Transverse colon (tissue), 4 donors: Measurements from ENCODE around the gene SLC24A4. TPM values are rescaled to one million over a fixed set of nuclear protein-coding genes. Genes with fewer than 3 reads are reported as not detected.

Experiments used
- DNase-seq: peaks from one replicate; pipeline ENCODE4 v3.0.0-alpha.2; 2019
- H3K27ac ChIP-seq, 4 donors: fragments of 200-600 bp; sonication (generic); 2 replicates each; pipeline ENCODE4 v1.5.1; 2016 to 2018; ENCODE audit warnings: inconsistent platforms in 4 of 4
- H3K27me3 ChIP-seq: fragments of 200-600 bp; sonication (generic); 2 replicates; pipeline ENCODE4 v1.5.1; 2017; ENCODE audit warnings: inconsistent platforms
- H3K36me3 ChIP-seq, 4 donors: fragments of 200-600 bp; sonication (generic); 2 replicates each; pipeline ENCODE4 v1.5.1; 2017 to 2019; ENCODE audit warnings: inconsistent platforms in 4 of 4
- H3K4me1 ChIP-seq, 4 donors: fragments of 200-600 bp; sonication (generic); 2 replicates each; pipeline ENCODE4 v1.5.1; 2017 to 2020; ENCODE audit warnings: inconsistent platforms in 4 of 4
- H3K4me3 ChIP-seq, 4 donors: fragments of 200-600 bp; sonication (generic); 1 replicate in 1 of 4; 2 replicates in 3 of 4; pipeline versions ENCODE4 v1.5.1 to v1.6.1; 2017 to 2019; ENCODE audit warnings: inconsistent platforms in 4 of 4
- H3K9me3 ChIP-seq, 2 donors: fragments of 200-600 bp; sonication (generic); 2 replicates each; pipeline ENCODE4 v1.5.1; 2017 to 2019; ENCODE audit warnings: inconsistent platforms in 2 of 2
- EP300 ChIP-seq: sonication (generic); formaldehyde crosslinking; IDR thresholded peaks from one replicate; pipeline ENCODE4 v1.6.1; 2017; ENCODE audit warnings: antibody characterized with exemption, low read depth
- POLR2A ChIP-seq: fragments of 450-650 bp; IDR thresholded peaks from one replicate; pipeline ENCODE4 v1.6.1; 2016; ENCODE audit warnings: antibody characterized with exemption, mild to moderate bottlenecking, moderate library complexity
- POLR2AphosphoS5 ChIP-seq, 3 donors: sonication (generic); formaldehyde crosslinking; IDR thresholded peaks; one replicate each; pipeline ENCODE4 v1.6.1; 2016; ENCODE audit warnings: antibody characterized with exemption in 3 of 3
- WGBS, 2 donors: methylation state at CpG; one replicate each; pipeline ENCODE4 v1.1.5; 2018; ENCODE audit warnings: low coverage in 1 of 2; 5-methylcytosine and 5-hydroxymethylcytosine counted together
- in situ Hi-C, 4 donors: fragments of 200-750 bp; cut with MboI; loops; one replicate each; pipeline versions ENCODE4 v1.15.0 to v1.15.1; 2017; ENCODE audit warnings: low sequenced_read_pairs in 3 of 4, low pct_ligation_motif_present in 1 of 4, low pct_unique_long_range_greater_than_20kb in 1 of 4
- intact Hi-C: fragments of 100-400 bp; cut with DNase I; formaldehyde crosslinking; loops from one replicate; pipeline ENCODE4 v1.15.1; 2023; ENCODE audit warnings: low total_unique reads
- total RNA-seq, 4 donors: library from RNA; depleted of rRNA; stranded (reverse); fragments of >200 nt; gene quantifications; one replicate each; pipeline ENCODE4 v1.1.0, GENCODE V29; 2016
- TF ChIP-seq, protein P1 (sequence below), 5 experiments: fragments of 200-600 bp in 3 of 5; fragments of 450-650 bp in 2 of 5; sonication (generic) in 3 of 5; IDR thresholded peaks; 1 replicate in 2 of 5; 2 replicates in 3 of 5; pipeline ENCODE4 v1.5.1; 2016 to 2017; ENCODE audit warnings: antibody characterized with exemption in 5 of 5, inconsistent platforms in 3 of 5, mild to moderate bottlenecking in 2 of 5, moderate library complexity in 1 of 5

SLC24A4 gene
- total RNA-seq, 4 donors from 2014 or later, result 0.27 to 0.48 TPM; not detected in 2

GRCh38 chr14:92411135-92411534 lies 88.2 kb downstream of the SLC24A4 start:
- no peak for TF ChIP-seq POLR2A
- TF ChIP-seq, protein P1, sequence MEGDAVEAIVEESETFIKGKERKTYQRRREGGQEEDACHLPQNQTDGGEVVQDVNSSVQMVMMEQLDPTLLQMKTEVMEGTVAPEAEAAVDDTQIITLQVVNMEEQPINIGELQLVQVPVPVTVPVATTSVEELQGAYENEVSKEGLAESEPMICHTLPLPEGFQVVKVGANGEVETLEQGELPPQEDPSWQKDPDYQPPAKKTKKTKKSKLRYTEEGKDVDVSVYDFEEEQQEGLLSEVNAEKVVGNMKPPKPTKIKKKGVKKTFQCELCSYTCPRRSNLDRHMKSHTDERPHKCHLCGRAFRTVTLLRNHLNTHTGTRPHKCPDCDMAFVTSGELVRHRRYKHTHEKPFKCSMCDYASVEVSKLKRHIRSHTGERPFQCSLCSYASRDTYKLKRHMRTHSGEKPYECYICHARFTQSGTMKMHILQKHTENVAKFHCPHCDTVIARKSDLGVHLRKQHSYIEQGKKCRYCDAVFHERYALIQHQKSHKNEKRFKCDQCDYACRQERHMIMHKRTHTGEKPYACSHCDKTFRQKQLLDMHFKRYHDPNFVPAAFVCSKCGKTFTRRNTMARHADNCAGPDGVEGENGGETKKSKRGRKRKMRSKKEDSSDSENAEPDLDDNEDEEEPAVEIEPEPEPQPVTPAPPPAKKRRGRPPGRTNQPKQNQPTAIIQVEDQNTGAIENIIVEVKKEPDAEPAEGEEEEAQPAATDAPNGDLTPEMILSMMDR (IDR thresholded peaks at IDR 0.05), result no peak
- TF ChIP-seq EP300, result no peak
- no peak for TF ChIP-seq POLR2AphosphoS5 (IDR thresholded peaks at IDR 0.05)
- in situ Hi-C loops, result no loop called here
- no peak overlapping the region for H3K27ac ChIP-seq
- no peak for DNase-seq
- peaks cover 0 to 18% (median 7%) of the 10 kb centered on the region in 4 donors for H3K4me1 ChIP-seq
- peaks cover 0 to 5% of the 10 kb centered on the region in 2 donors for H3K9me3 ChIP-seq
- H3K36me3 ChIP-seq, result no peaks in the 10 kb centered on the region
- WGBS, 2 donors, result 74% methylated on average over 4 of the region's 4 CpGs; no CpG with 5 or more reads in 1 of the 2 donors
- intact Hi-C loops, result no loop called here
- H3K27me3 ChIP-seq, result no peaks in the 10 kb centered on the region
- H3K4me3 ChIP-seq, result no peak overlapping the region

DNA sequence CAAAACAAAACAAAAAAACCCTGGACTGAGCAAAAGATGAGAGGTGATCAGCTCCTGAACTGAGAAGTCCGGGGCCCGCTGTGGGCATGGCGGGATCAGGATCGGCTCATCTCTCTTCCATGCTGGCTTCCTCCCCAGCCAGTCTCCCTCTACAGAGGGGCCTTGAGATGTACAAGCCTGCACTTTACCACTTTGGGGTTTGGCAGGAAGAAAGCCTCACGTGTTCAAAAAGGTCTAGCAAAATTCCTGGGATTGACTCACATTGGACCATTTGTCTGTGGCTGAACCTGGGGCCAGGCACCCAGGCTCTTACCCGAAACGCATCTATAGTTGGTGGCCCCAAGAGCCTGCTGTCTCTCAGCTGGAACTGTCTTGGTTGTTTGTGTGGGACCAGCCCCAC lies 89.0 kb downstream of the SLC24A4 start:
- in situ Hi-C loops, result no loop called here
- H3K4me3 ChIP-seq, result no peak overlapping the region
- H3K4me1 ChIP-seq, result peaks cover 0 to 18% (median 7%) of the 10 kb centered on the region in 4 donors

DNA sequence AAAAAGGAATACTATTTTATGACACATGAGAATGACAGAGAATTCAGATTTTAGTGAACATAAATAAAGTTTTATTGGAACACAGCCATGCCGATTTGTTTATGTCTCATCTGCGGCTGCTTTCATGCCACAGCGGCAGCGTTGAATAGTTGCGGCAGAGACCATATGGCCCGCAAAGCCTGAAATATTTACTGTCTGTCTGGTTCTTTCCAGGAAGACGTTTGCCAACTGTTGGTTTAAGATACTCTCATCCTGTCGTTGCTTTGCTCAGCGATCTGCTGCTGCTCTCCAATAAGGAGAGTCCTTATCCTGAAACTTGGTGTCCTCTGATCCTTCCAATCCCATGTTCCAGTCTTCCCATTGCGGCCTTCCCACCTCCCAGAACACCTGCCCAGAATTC lies 89.9 kb downstream of the SLC24A4 start:
- H3K27me3 ChIP-seq, result no peaks in the 10 kb centered on the region
- no peak for DNase-seq
- intact Hi-C loops (no loop called here), in situ Hi-C loops (no loop called here)
- TF ChIP-seq, protein P1 (IDR thresholded peaks at IDR 0.05), result no peak
- TF ChIP-seq POLR2AphosphoS5 (IDR thresholded peaks at IDR 0.05) (no peak), EP300 (no peak), POLR2A (no peak)
- H3K36me3 ChIP-seq, result no peaks in the 10 kb centered on the region
- peaks cover 0 to 18% (median 7%) of the 10 kb centered on the region in 4 donors for H3K4me1 ChIP-seq
- H3K4me3 ChIP-seq, result no peak overlapping the region
- no peaks in the 10 kb centered on the region for H3K9me3 ChIP-seq
- peak overlapping the region in 1 of 4 donors; percentile 19 for H3K27ac ChIP-seq
- WGBS, 2 donors, result 43 to 60% methylated on average over 7 to 10 of the region's 10 CpGs

More for the DNA sequence above, 89.0 kb downstream of the SLC24A4 start:
- intact Hi-C loops, result no loop called here
- TF ChIP-seq EP300, result no peak
- TF ChIP-seq, protein P1 (IDR thresholded peaks at IDR 0.05), result no peak
- no peak for TF ChIP-seq POLR2A
- TF ChIP-seq POLR2AphosphoS5 (IDR thresholded peaks at IDR 0.05), result no peak
- H3K27ac ChIP-seq, result no peak overlapping the region
- no peak for DNase-seq
- no peaks in the 10 kb centered on the region for H3K27me3 ChIP-seq
- no peaks in the 10 kb centered on the region for H3K9me3 ChIP-seq
- 82 to 89% methylated on average over 5 to 6 of the region's 7 CpGs for WGBS, 2 donors
- H3K36me3 ChIP-seq, result no peaks in the 10 kb centered on the region

- intact Hi-C loops (no loop called here), in situ Hi-C loops (no loop called here)
- 40 to 59% methylated on average over 3 to 7 of the region's 7 CpGs for WGBS, 2 donors
- peak overlapping the region in 1 of 4 donors; percentile 19 for H3K27ac ChIP-seq
- DNase-seq, result no peak
- peaks cover 0 to 14% (median 6%) of the 10 kb centered on the region in 4 donors for H3K4me1 ChIP-seq
- H3K36me3 ChIP-seq, result no peaks in the 10 kb centered on the region
- TF ChIP-seq EP300 (no peak), POLR2AphosphoS5 (IDR thresholded peaks at IDR 0.05) (no peak), POLR2A (no peak)
- TF ChIP-seq, protein P1 (IDR thresholded peaks at IDR 0.05), result no peak
- H3K4me3 ChIP-seq, result no peak overlapping the region
- no peaks in the 10 kb centered on the region for H3K9me3 ChIP-seq
- no peaks in the 10 kb centered on the region for H3K27me3 ChIP-seq
Observed at GRCh38 chr14:92413379-92413778, 90.4 kb downstream of the SLC24A4 start.
